Memory B cell (primary cell): ENCODE measurements around the gene NES.

Experiments used
- ATAC-seq: fragments of 150-1000 bp; cut with Tn5 transposase; 2 replicates; pipeline ENCODE4 v1.10.0; 2021; ENCODE audit warnings: low read depth, mild to moderate bottlenecking, moderate library complexity
- DNase-seq, 2 donors: peaks; one replicate each; pipeline ENCODE4 v3.0.0; 2022; ENCODE audit warnings: low spot score in 2 of 2
- H3K27ac Mint-ChIP-seq: one replicate; pipeline ENCODE4 v1.8.0; 2022; ENCODE audit warnings: mild to moderate bottlenecking, moderate library complexity, mixed read lengths
- H3K27me3 Mint-ChIP-seq: one replicate; pipeline ENCODE4 v1.8.0; 2022; ENCODE audit warnings: mixed read lengths
- H3K36me3 Mint-ChIP-seq: one replicate; pipeline ENCODE4 v1.8.0; 2022; ENCODE audit warnings: mild to moderate bottlenecking, mixed read lengths
- H3K4me1 Mint-ChIP-seq: one replicate; pipeline ENCODE4 v1.8.0; 2022; ENCODE audit warnings: mixed read lengths
- H3K4me3 Mint-ChIP-seq: one replicate; pipeline ENCODE4 v1.8.0; 2022; ENCODE audit warnings: mild to moderate bottlenecking, moderate library complexity, mixed read lengths
- H3K9me3 Mint-ChIP-seq: one replicate; pipeline ENCODE4 v1.8.0; 2022; ENCODE audit warnings: mixed read lengths

The NES gene

GRCh38 chr1:156681196-156681960 is 4.2 kb upstream of the NES start:
- Mint-ChIP-seq H3K36me3 (no peaks in the 10 kb centered on the region), H3K4me1 (peaks cover 15% of the 10 kb centered on the region), H3K27me3 (peaks cover 27% of the 10 kb centered on the region), H3K27ac (no peak overlapping the region), H3K9me3 (no peaks in the 10 kb centered on the region), H3K4me3 (no peak overlapping the region)
- ATAC-seq (no peak), DNase-seq (no peak)

- Mint-ChIP-seq H3K4me3 (no peak overlapping the region), H3K36me3 (no peaks in the 10 kb centered on the region), H3K4me1 (peaks cover 15% of the 10 kb centered on the region), H3K27ac (no peak overlapping the region), H3K9me3 (no peaks in the 10 kb centered on the region), H3K27me3 (peaks cover 29% of the 10 kb centered on the region)
- ATAC-seq: no peak
- DNase-seq: no peak
Measured at GRCh38 chr1:156680056-156680455, 2.8 kb upstream of the NES start.

- H3K9me3 Mint-ChIP-seq: no peaks in the 10 kb centered on the region
- no peak for DNase-seq
- ATAC-seq: no peak
- H3K4me1 Mint-ChIP-seq: peaks cover 8% of the 10 kb centered on the region
- peaks cover 18% of the 10 kb centered on the region for H3K27me3 Mint-ChIP-seq
- H3K36me3 Mint-ChIP-seq: no peaks in the 10 kb centered on the region
- no peak overlapping the region for H3K4me3 Mint-ChIP-seq
- no peak overlapping the region for H3K27ac Mint-ChIP-seq
Measured at GRCh38 chr1:156677616-156678596, 699 bp upstream of the NES start.

DNA sequence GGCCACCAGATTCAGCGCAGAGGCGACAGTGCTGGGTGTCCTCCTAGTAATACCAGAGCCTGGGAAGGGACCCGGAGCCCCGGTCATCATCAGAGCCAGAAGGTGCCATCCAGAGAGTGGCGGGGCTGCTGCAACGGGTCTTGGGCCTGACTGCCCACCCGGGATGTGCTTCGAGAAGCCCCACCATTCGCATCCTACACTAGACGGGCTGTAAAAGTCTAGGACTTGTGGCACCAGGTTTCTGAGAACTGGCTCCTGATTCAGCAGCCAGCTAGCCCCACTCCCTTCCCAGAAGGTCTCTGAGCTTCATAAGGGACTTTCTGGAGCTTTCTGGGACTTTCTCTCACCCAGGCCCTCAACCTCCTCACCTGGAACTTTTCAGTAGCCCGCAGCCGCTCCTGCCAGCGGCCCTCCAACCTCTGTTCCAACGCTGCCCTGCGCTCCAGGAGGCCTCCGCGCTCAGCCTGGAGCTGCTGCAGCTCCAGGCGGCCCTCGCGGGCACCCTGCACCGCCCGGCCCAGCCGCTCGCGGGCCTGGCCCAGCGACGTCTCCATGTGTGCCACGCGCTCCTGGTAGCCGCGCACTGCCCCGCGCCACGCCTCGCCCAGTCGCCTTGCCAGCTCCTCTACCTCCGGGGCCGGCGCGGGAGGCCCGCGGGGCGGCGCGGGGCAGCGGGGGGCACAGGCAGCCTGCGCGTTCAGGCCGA is 940 bp downstream of the NES start:
- H3K9me3 Mint-ChIP-seq: no peaks in the 10 kb centered on the region
- H3K4me3 Mint-ChIP-seq: no peak overlapping the region
- H3K27ac Mint-ChIP-seq: no peak overlapping the region
- no peak for ATAC-seq
- peaks cover 8% of the 10 kb centered on the region for H3K4me1 Mint-ChIP-seq
- H3K27me3 Mint-ChIP-seq: peaks cover 17% of the 10 kb centered on the region
- DNase-seq: no peak
- H3K36me3 Mint-ChIP-seq: no peaks in the 10 kb centered on the region

GRCh38 chr1:156675210-156676113 is 1.7 kb downstream of the NES start:
- Mint-ChIP-seq H3K4me3 (no peak overlapping the region), H3K27ac (no peak overlapping the region), H3K4me1 (peaks cover 8% of the 10 kb centered on the region), H3K27me3 (peaks cover 17% of the 10 kb centered on the region), H3K36me3 (no peaks in the 10 kb centered on the region), H3K9me3 (no peaks in the 10 kb centered on the region)
- ATAC-seq: no peak
- no peak for DNase-seq

GRCh38 chr1:156673387-156674121 is 3.7 kb downstream of the NES start:
- Mint-ChIP-seq H3K9me3 (no peaks in the 10 kb centered on the region), H3K4me3 (no peak overlapping the region), H3K27ac (no peak overlapping the region), H3K4me1 (peaks cover 8% of the 10 kb centered on the region), H3K27me3 (peaks cover 12% of the 10 kb centered on the region), H3K36me3 (no peaks in the 10 kb centered on the region)
- ATAC-seq (no peak), DNase-seq (no peak)

DNA sequence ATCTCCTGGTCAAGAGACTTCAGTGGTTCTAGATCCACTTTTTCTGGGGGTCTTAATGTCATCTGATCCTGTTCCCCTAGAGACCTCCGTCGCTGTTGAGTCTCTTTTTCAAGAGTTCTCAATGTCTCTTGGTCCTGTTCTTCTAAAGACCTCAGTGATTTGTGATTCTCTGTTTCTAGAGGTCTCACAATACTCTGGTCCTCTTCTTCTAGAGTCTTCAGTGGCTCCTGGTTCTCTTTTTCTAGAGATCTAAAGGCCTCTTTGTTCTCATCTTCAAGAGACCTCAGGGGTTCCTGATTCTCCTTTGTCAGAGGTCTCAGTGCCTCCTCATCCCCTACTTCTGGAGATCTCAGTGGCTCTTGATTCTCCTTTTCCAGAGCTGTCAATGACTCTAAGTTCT is 5.4 kb downstream of the NES start:
- Mint-ChIP-seq H3K27me3 (peaks cover 5% of the 10 kb centered on the region), H3K9me3 (no peaks in the 10 kb centered on the region), H3K4me3 (no peak overlapping the region), H3K27ac (no peak overlapping the region), H3K36me3 (no peaks in the 10 kb centered on the region), H3K4me1 (peaks cover 4% of the 10 kb centered on the region)
- DNase-seq: no peak
- no peak for ATAC-seq

DNA sequence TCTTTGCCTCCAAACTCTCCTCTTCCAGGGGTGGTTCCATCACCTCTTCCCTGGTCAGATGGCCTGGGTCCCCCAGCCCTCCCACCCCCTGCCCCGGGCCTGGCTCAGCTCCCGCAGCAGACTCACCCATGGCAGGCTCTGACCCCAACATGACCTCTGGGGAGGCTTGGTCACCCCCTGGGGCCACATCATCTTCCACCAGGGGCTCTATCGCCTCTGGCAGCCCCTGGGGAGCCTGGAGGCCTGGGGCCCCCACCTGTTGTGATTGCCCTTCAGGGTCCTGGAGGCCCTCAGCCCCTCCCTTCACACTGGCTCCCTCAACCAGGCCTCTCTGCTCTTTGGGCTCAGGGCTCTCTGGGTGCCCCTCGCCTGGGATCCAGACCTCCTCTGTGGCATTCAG is 6.4 kb downstream of the NES start:
- peaks cover 9% of the 10 kb centered on the region for H3K4me1 Mint-ChIP-seq
- peaks cover 5% of the 10 kb centered on the region for H3K27me3 Mint-ChIP-seq
- H3K27ac Mint-ChIP-seq: no peak overlapping the region
- ATAC-seq (no peak), DNase-seq (no peak)
- no peaks in the 10 kb centered on the region for H3K36me3 Mint-ChIP-seq
- no peaks in the 10 kb centered on the region for H3K9me3 Mint-ChIP-seq
- H3K4me3 Mint-ChIP-seq: no peak overlapping the region

DNA sequence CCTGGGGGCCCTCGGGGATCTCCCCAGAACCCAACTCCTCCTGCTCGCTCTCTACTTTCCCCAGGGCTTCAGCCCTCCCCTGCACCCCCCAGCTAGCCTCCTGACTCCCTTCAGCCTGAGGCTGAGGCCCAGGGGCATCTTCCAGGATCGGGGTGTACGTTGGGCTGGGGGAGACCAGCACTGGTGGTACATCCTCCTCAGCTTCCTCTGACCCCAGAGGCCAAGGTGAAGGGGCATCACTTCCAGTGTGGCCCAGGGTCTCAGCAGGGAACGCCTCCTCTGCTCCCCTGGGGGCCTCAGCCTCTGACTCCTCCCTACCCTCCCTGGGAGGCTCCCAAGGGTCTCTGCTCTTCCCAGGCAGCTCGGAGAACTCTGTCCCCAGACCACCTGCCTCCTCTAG is 6.8 kb downstream of the NES start:
- no peaks in the 10 kb centered on the region for H3K36me3 Mint-ChIP-seq
- ATAC-seq: no peak
- H3K27ac Mint-ChIP-seq: no peak overlapping the region
- peaks cover 13% of the 10 kb centered on the region for H3K4me1 Mint-ChIP-seq
- no peaks in the 10 kb centered on the region for H3K9me3 Mint-ChIP-seq
- H3K4me3 Mint-ChIP-seq: no peak overlapping the region
- DNase-seq: no peak
- peaks cover 4% of the 10 kb centered on the region for H3K27me3 Mint-ChIP-seq

DNA sequence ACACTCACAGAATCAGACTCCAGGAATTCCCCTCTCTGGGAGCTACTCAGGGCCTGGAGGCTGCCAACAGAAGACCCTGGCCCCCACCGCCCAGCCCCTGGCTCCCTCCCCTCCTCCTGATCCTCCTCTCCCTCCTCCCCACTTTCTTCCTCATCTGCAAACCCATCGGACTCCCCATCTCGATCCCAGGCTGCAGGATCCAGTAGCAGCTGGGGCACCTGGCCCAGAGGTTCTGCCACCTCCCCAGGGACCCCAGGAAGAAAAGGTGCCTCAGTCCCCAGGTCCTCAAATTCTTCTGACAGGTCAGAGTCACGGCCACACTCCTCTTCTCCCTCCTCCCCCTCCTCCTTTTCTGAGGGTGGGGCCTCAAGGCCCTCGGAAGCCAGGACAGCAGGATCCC is 7.4 kb downstream of the NES start:
- ATAC-seq (no peak), DNase-seq (no peak)
- no peak overlapping the region for H3K4me3 Mint-ChIP-seq
- H3K36me3 Mint-ChIP-seq: no peaks in the 10 kb centered on the region
- no peaks in the 10 kb centered on the region for H3K9me3 Mint-ChIP-seq
- peaks cover 17% of the 10 kb centered on the region for H3K4me1 Mint-ChIP-seq
- no peak overlapping the region for H3K27ac Mint-ChIP-seq
- H3K27me3 Mint-ChIP-seq: peaks cover 4% of the 10 kb centered on the region

DNA sequence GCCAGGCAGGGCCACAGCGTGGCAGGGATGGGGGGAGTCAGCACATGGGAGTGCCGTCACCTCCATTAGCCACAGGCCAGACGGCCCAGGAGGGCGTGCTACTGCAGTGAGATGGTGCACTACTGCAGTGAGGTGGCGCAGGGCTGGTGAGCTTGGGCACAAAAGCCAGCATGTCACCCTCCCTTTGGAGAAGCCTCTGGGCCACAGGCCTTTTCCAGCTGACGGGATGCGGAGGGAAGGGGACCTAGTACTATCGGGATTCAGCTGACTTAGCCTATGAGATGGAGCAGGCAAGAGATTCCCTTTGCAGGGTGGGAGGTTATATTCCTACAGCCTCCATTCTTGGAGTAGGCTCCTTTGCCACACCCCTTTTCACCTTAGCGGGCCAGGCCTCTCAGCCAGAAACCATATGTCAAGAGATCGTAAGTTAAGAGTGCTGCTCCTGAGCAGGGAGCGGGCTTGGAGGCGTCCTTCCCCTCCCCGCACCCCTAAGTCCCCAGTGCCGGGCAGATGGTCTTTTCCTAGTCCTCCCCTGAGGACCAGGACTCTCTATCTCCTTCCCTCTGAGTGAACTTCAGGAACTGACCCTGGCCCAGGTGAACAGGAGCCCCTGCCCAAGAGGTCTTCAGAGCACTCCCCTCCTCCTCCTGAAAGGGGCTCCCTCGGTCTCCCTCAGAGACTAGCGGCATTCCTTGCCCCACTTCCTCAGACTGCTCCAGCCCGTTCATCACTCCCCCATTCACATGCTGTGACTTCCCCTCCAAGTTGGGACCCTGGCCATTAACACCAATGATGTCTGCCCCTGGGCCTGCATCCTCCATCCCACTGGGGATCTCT is 8.2 kb downstream of the NES start:
- Mint-ChIP-seq H3K4me1 (peaks cover 24% of the 10 kb centered on the region), H3K4me3 (no peak overlapping the region), H3K36me3 (no peaks in the 10 kb centered on the region), H3K9me3 (no peaks in the 10 kb centered on the region), H3K27ac (no peak overlapping the region), H3K27me3 (peaks cover 2% of the 10 kb centered on the region)
- DNase-seq (no peak), ATAC-seq (no peak)

DNA sequence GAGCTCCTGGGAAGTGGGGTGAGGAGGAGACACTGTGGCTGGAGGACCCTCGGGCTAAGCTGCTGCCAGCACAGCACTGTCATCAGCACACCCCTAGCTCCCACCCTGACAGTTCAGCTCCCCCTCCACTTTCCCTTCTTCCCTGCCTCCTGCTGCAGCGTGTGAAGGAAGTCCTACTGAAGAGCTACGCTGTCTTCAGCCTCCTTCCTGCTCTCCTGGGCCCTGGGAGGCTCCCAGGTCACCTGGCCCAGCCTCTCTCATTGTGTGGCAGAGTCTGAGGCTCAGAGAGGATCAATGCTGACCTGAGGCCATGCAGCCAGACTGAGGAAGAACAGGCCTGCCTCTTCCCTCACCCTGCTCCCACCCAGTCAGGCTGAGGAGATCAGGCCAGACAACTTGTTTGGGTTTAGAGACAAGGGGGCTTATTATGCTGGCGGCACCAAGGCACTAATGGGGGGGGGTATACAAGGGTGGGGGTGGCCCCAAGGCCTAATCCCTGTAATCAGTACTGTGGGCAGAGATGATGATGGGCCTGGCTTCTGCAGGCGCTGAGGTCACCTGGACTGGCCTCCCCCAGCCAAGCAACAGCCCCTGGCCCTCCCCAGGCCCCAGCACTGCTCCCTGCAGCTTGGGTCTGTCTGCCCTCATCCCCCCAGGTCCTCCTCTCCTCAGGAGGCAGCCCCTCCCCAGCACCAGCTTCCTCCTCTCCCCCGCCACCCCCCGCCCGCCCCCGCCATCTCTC is 9.1 kb downstream of the NES start:
- Mint-ChIP-seq H3K27me3 (peaks cover 2% of the 10 kb centered on the region), H3K27ac (no peak overlapping the region), H3K36me3 (no peaks in the 10 kb centered on the region), H3K4me3 (no peak overlapping the region), H3K9me3 (no peaks in the 10 kb centered on the region), H3K4me1 (peaks cover 33% of the 10 kb centered on the region)
- ATAC-seq (no peak), DNase-seq (no peak)
